Ammon's horn (tissue), 1 donor: Measurements from ENCODE around the gene USP25.

Experiments
- DNase-seq: peaks from one replicate; pipeline ENCODE4 v3.0.0-alpha.2; 2016; ENCODE audit warnings: low spot score

USP25 gene

GRCh38 chr21:15815285-15815684 lies 85.5 kb downstream of the USP25 start:
- DNase-seq = no peak

- DNase-seq = no peak
Measured at GRCh38 chr21:15820327-15820726, 90.5 kb downstream of the USP25 start.

- DNase-seq = no peak
Measured at GRCh38 chr21:15820852-15821379, 91.1 kb downstream of the USP25 start.

GRCh38 chr21:15823486-15824150 lies 93.8 kb downstream of the USP25 start:
- no peak for DNase-seq

- no peak for DNase-seq
Measured at GRCh38 chr21:15825700-15826099, 95.9 kb downstream of the USP25 start.

GRCh38 chr21:15826147-15826780 lies 96.5 kb downstream of the USP25 start:
- peak; percentile 31 for DNase-seq

- DNase-seq = peak; percentile 6
Measured at GRCh38 chr21:15826908-15827601, 97.3 kb downstream of the USP25 start.

GRCh38 chr21:15831497-15831896 lies 101.7 kb downstream of the USP25 start:
- DNase-seq = no peak

GRCh38 chr21:15837645-15838044 lies 107.9 kb downstream of the USP25 start:
- DNase-seq = no peak

GRCh38 chr21:15839026-15839425 lies 109.2 kb downstream of the USP25 start:
- no peak for DNase-seq

- no peak for DNase-seq
Measured at GRCh38 chr21:15839601-15840000, 109.8 kb downstream of the USP25 start.

GRCh38 chr21:15840406-15840805 lies 110.6 kb downstream of the USP25 start:
- no peak for DNase-seq

- no peak for DNase-seq
Measured at GRCh38 chr21:15841856-15842564, 112.2 kb downstream of the USP25 start.

- no peak for DNase-seq
Measured at GRCh38 chr21:15842565-15842880, 112.7 kb downstream of the USP25 start.

- no peak for DNase-seq
Measured at GRCh38 chr21:15843766-15844165, 114.0 kb downstream of the USP25 start.

- DNase-seq = no peak
Measured at GRCh38 chr21:15848634-15849560, 119.1 kb downstream of the USP25 start.

- no peak for DNase-seq
Measured at GRCh38 chr21:15849927-15850326, 120.1 kb downstream of the USP25 start.

- no peak for DNase-seq
Measured at GRCh38 chr21:15850645-15851044, 120.9 kb downstream of the USP25 start.

- no peak for DNase-seq
Measured at GRCh38 chr21:15852146-15852545, 122.4 kb downstream of the USP25 start.

- no peak for DNase-seq
Measured at GRCh38 chr21:15853126-15853525, 123.3 kb downstream of the USP25 start.

GRCh38 chr21:15856813-15857212 lies 127.0 kb downstream of the USP25 start:
- DNase-seq = no peak
